SK-N-SH treated with all-trans-retinoic acid at 6 μM for 48 hours (cell line): Measurements from ENCODE around the gene PGBD2.

ENCODE experiments used
- ATAC-seq: fragments of 200-7000 bp; cut with Tn5 transposase; 3 replicates; pipeline ENCODE4 v1.9.1; 2020; ENCODE audit warnings: mild to moderate bottlenecking, moderate library complexity
- ARNTL ChIP-seq: fragments of 450-650 bp; formaldehyde crosslinking; IDR thresholded peaks from 2 replicates; pipeline ENCODE4 v1.5.0; 2020; ENCODE audit warnings: low read depth, mild to moderate bottlenecking, moderate library complexity, borderline replicate concordance
- BACH2 ChIP-seq: fragments of 250-450 bp; sonication (Bioruptor Pico); IDR thresholded peaks from 2 replicates; pipeline ENCODE4 v1.9.0; 2021; ENCODE audit warnings: mild to moderate bottlenecking, borderline replicate concordance
- CSDC2 ChIP-seq: fragments of 250-450 bp; sonication (Bioruptor Pico); IDR thresholded peaks from 2 replicates; pipeline ENCODE4 v1.5.0; 2020; ENCODE audit warnings: mild to moderate bottlenecking, moderate library complexity
- CSRNP3 ChIP-seq: fragments of 250-450 bp; sonication (Bioruptor Pico); IDR thresholded peaks from 2 replicates; pipeline ENCODE4 v1.5.1; 2021; ENCODE audit warnings: mild to moderate bottlenecking, moderate library complexity
- ESRRG ChIP-seq: fragments of 250-450 bp; sonication (Bioruptor Pico); IDR thresholded peaks from 2 replicates; pipeline ENCODE4 v1.6.1; 2021; ENCODE audit warnings: mild to moderate bottlenecking
- GLIS3 ChIP-seq: fragments of 250-450 bp; sonication (Bioruptor Pico); IDR thresholded peaks from 2 replicates; pipeline ENCODE4 v1.5.0; 2020; ENCODE audit warnings: mild to moderate bottlenecking, moderate library complexity
- ISL1 ChIP-seq: fragments of 250-450 bp; sonication (Bioruptor Pico); IDR thresholded peaks from 2 replicates; pipeline ENCODE4 v2.1.2; 2022; ENCODE audit warnings: mild to moderate bottlenecking, moderate library complexity
- PPARA ChIP-seq: fragments of 250-450 bp; sonication (Bioruptor Pico); IDR thresholded peaks from 2 replicates; pipeline ENCODE4 v1.5.0; 2020; ENCODE audit warnings: mild to moderate bottlenecking, borderline replicate concordance
- RARB ChIP-seq: fragments of 250-450 bp; sonication (Bioruptor Pico); IDR thresholded peaks from 2 replicates; pipeline ENCODE4 v1.8.0; 2021; ENCODE audit warnings: mild to moderate bottlenecking, moderate library complexity
- SNAI2 ChIP-seq: fragments of 250-450 bp; sonication (Bioruptor Pico); IDR thresholded peaks from 2 replicates; pipeline ENCODE4 v1.5.0; 2020; ENCODE audit warnings: mild to moderate bottlenecking, moderate library complexity
- TCF4 ChIP-seq: fragments of 250-450 bp; sonication (Bioruptor Pico); IDR thresholded peaks from 2 replicates; pipeline ENCODE4 v1.8.0; 2021; ENCODE audit warnings: mild to moderate bottlenecking, moderate library complexity, borderline replicate concordance
- TOX ChIP-seq: fragments of 250-450 bp; sonication (Bioruptor Pico); IDR thresholded peaks from 2 replicates; pipeline ENCODE4 v1.8.0; 2021; ENCODE audit warnings: mild to moderate bottlenecking, moderate library complexity, borderline replicate concordance
- ZC3H10 ChIP-seq: fragments of 250-450 bp; sonication (Bioruptor Pico); IDR thresholded peaks from 2 replicates; pipeline ENCODE4 v1.5.1; 2021; ENCODE audit warnings: mild to moderate bottlenecking, moderate library complexity
- ZFP3 ChIP-seq: fragments of 250-450 bp; sonication (Bioruptor Pico); IDR thresholded peaks from 2 replicates; pipeline ENCODE4 v1.5.0; 2020; ENCODE audit warnings: mild to moderate bottlenecking, moderate library complexity
- ZFP30 ChIP-seq: fragments of 450-650 bp; formaldehyde crosslinking; IDR thresholded peaks from 2 replicates; pipeline ENCODE4 v1.5.0; 2022; ENCODE audit warnings: mild to moderate bottlenecking, moderate library complexity
- ZNF565 ChIP-seq: fragments of 450-650 bp; formaldehyde crosslinking; conservative IDR thresholded peaks from 2 replicates; pipeline ENCODE4 v1.5.0; 2020; ENCODE audit warnings: low read depth, mild to moderate bottlenecking, moderate library complexity
- ZNF8 ChIP-seq: fragments of 450-650 bp; formaldehyde crosslinking; IDR thresholded peaks from 2 replicates; pipeline ENCODE4 v1.5.0; 2020; ENCODE audit warnings: mild to moderate bottlenecking, moderate library complexity
- TF ChIP-seq, protein P1 (sequence below): fragments of 250-450 bp; sonication (Bioruptor Pico); IDR thresholded peaks from 2 replicates; pipeline ENCODE4 v1.8.0; 2021; ENCODE audit warnings: low read depth, mild to moderate bottlenecking, moderate library complexity, borderline replicate concordance
- TF ChIP-seq, protein P2 (sequence below): fragments of 250-450 bp; sonication (Bioruptor Pico); IDR thresholded peaks from 2 replicates; pipeline ENCODE4 v1.8.0; 2020; ENCODE audit warnings: mild to moderate bottlenecking, moderate library complexity, borderline replicate concordance
- TF ChIP-seq, protein P3 (sequence below): fragments of 250-450 bp; sonication (Bioruptor Pico); IDR thresholded peaks from 2 replicates; pipeline ENCODE4 v1.5.1; 2020; ENCODE audit warnings: low read depth, mild to moderate bottlenecking, moderate library complexity

Gene PGBD2

DNA sequence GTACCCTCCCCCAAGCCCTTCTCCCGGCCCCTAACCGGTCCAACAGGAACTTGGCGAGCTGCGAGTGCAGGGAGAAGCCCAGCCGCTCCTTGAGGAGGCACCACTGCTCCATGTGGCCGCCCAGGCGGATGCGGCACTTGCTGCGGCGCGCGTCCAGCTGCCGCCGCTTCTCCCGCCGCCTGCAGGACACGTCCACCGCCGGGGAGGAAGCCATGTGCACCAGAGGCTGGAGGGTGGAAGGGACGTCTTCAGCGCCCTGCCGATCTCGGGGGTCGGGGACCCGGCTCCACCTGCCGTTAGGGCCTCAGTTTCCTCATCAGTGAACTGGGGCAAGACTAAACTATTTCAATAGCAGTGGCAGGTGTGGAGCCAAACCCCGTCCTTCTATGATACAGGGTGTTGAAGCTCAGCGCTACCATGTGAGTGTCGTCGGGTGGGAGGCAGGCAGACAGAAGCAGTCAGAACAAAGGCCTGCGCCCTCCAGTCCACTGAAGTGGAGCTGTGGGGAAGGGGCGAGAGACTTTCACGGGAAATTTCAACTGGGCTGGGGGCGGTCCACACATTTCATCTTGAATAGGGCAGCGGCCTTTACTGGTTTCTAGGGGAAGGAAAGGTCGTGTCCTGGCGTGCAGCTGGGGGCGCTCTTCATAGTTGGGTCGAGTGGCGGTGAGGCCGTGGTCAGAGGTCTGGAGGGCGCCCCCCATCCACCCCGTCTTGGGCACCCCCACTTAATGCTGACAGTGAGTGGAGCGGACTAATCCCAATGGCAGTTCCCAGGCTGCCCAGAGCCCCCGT is 47.7 kb upstream of the PGBD2 start:
- TF ChIP-seq CSRNP3 (CRISPR knock-in tag) (no peak), GLIS3 (CRISPR knock-in tag) (no peak), BACH2 (no peak), TCF4 (no peak), ARNTL (CRISPR knock-in tag) (no peak), ZC3H10 (CRISPR knock-in tag) (no peak), ZNF8 (CRISPR knock-in tag) (no peak), ESRRG (CRISPR knock-in tag) (no peak)
- TF ChIP-seq, protein P1, sequence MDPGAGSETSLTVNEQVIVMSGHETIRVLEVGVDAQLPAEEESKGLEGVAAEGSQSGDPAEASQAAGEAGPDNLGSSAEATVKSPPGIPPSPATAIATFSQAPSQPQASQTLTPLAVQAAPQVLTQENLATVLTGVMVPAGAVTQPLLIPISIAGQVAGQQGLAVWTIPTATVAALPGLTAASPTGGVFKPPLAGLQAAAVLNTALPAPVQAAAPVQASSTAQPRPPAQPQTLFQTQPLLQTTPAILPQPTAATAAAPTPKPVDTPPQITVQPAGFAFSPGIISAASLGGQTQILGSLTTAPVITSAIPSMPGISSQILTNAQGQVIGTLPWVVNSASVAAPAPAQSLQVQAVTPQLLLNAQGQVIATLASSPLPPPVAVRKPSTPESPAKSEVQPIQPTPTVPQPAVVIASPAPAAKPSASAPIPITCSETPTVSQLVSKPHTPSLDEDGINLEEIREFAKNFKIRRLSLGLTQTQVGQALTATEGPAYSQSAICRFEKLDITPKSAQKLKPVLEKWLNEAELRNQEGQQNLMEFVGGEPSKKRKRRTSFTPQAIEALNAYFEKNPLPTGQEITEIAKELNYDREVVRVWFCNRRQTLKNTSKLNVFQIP (CRISPR knock-in tag) = no peak
- peak; percentile 72 for ATAC-seq

DNA sequence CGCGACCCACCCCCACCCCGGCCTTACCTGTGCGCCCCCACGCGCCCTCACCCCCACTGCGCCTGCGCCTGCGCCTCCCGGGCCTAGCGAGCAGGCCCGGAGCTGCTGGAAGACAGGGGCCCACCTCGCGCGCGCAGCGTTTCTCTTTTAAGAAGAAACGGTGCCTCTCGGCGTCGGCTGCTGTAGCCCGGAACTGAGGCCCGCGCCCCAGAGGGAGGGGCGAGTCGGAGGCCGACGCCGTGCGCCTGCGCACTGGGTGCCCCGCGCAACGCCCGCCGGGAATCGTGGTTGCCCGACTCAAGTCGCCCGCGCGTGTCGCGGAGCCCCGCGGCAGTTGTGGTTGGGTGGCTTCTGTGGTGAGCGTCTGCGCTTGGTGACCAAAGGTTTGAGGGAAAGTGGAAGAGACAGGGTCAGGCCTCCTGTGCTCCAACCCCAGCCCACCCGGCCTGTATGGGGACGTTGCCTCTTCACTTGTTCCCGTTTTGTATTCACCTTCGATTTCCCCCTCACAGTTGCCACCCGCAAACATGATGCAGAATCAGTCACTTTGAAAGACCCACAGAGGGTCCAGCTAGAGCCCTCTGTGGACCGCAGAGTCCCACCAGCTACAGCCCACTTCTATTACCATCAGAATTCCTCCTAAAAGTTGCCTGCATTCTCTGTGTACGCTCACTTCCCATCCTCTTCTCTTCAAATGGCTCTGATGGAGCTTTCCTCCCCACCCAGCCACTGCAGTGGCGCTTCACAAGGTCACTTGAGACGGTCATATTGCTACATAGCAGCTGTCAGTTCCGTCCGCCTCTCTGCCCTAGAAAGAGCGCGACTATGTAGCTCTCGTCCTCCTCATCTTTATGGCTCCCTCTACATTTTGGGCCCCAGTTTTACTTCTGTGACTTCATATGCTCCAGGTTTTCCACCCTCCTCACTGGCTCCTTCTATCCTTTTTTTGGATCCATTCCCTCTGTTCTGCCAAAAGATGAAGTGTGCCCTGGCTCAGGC is 46.8 kb upstream of the PGBD2 start, which contains the start of gene ZNF692:
TSS of gene ZNF692 (minus strand) at position 195 of the 999 bp plus-strand sequence. CDS start 776 bp downstream, outside the sequence.
- ATAC-seq = peak; percentile 88
- TF ChIP-seq RARB (CRISPR knock-in tag) (no peak), BACH2 (no peak), CSDC2 (CRISPR knock-in tag) (no peak), PPARA (CRISPR knock-in tag) (no peak), ZFP30 (no peak)

- TF ChIP-seq SNAI2 (CRISPR knock-in tag) = no peak
- no peak for TF ChIP-seq ISL1 (CRISPR knock-in tag)
- TF ChIP-seq, protein P2, sequence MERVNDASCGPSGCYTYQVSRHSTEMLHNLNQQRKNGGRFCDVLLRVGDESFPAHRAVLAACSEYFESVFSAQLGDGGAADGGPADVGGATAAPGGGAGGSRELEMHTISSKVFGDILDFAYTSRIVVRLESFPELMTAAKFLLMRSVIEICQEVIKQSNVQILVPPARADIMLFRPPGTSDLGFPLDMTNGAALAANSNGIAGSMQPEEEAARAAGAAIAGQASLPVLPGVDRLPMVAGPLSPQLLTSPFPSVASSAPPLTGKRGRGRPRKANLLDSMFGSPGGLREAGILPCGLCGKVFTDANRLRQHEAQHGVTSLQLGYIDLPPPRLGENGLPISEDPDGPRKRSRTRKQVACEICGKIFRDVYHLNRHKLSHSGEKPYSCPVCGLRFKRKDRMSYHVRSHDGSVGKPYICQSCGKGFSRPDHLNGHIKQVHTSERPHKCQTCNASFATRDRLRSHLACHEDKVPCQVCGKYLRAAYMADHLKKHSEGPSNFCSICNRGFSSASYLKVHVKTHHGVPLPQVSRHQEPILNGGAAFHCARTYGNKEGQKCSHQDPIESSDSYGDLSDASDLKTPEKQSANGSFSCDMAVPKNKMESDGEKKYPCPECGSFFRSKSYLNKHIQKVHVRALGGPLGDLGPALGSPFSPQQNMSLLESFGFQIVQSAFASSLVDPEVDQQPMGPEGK (CRISPR knock-in tag) = no peak
- no peak for TF ChIP-seq ARNTL (CRISPR knock-in tag)
- TF ChIP-seq RARB (CRISPR knock-in tag) = no peak
- no peak for TF ChIP-seq ZFP3 (CRISPR knock-in tag)
- TF ChIP-seq TCF4 = no peak
- TF ChIP-seq, protein P3, sequence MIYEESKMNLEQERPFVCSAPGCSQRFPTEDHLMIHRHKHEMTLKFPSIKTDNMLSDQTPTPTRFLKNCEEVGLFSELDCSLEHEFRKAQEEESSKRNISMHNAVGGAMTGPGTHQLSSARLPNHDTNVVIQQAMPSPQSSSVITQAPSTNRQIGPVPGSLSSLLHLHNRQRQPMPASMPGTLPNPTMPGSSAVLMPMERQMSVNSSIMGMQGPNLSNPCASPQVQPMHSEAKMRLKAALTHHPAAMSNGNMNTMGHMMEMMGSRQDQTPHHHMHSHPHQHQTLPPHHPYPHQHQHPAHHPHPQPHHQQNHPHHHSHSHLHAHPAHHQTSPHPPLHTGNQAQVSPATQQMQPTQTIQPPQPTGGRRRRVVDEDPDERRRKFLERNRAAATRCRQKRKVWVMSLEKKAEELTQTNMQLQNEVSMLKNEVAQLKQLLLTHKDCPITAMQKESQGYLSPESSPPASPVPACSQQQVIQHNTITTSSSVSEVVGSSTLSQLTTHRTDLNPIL = no peak
- TF ChIP-seq TOX (CRISPR knock-in tag) = no peak
- TF ChIP-seq ZNF565 = no peak
- TF ChIP-seq, protein P1 (CRISPR knock-in tag) = no peak
- no peak for TF ChIP-seq GLIS3 (CRISPR knock-in tag)
- TF ChIP-seq ZNF8 (CRISPR knock-in tag) = no peak
- no peak for ATAC-seq
Measured at GRCh38 chr1:248860007-248860406, 46.0 kb upstream of the PGBD2 start.
